Ramos (cell line): Measurements from ENCODE around the gene SLC1A2.

Experiments
- in situ Hi-C: fragments of 300-500 bp; cut with MboI; formaldehyde crosslinking; loops from one replicate; pipeline ENCODE4 v1.14.3; 2022; ENCODE audit warnings: low sequenced_read_pairs; ENCODE audit not compliant: unreplicated experiment

Gene SLC1A2

DNA sequence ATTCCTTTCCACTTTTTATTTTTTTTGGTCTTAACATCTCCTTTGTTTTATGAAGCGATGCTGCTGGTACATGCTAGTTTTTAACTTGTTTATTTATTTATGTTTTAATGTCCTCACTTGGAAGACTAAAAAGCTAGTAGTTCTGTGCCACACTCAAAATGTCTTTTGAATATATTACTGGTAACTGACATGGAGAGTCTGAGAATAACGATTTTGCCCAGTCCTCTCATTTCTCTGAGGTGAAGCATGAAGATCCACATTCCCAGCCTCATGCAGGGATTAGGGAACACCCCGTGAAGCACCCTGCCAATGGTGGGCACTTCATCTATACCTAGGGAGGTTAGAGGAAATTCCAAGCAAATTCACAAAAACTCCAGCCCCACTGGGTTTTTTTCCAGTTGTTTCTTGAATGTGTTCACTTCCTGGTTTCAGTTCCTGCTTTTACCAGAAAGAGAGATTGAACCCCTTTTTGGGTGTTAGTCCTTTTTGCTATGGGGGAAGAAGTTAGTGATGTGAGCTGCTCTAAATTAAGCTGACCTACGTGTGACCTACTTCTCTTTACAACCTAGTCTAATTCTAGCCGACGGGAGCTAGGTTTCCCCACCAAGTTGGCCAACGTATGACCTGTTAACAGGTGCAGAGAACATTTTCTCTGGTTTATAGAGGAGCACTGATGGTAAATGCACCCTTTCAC lies 106.1 kb downstream of the SLC1A2 start:
- in situ Hi-C loops: no loop called here

DNA sequence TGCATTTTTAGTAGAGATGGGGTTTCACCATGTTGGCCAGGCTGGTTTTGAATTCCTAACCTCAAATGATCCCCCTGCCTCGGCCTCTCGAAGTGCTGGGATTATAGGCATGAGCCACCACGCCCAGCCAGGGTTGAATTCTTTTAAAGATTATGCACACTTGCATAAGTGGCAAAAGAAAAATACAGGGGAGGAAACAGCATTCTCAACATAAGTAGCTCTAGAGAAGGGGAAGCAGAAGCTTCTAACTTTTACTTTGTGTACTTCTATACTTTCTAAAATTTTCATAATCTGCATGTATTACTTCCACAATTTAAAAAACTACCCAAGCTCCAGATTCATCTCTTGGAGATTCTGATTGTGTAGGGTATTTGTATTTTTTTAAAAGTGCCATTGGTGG lies 108.0 kb downstream of the SLC1A2 start:
- in situ Hi-C loops: no loop called here

DNA sequence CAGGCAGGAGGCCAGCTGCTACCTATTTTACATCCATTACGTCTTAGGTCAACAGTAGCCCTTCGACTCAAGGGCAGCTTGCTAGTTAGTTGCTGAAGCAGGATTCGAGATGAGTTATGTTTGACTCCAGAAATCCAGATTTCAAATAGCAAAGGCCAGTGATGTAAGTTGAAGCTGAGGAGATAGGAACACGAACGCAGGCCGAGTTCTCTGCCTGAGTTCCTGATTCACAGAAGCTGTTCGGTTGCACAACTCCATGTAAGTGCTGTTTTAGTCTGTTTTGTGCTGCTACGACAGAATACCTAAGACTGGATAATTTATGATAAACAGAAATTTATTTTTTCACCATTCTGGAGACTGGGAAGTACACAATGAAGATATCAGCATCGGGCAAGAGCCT lies 111.2 kb downstream of the SLC1A2 start:
- in situ Hi-C loops: no loop called here

DNA sequence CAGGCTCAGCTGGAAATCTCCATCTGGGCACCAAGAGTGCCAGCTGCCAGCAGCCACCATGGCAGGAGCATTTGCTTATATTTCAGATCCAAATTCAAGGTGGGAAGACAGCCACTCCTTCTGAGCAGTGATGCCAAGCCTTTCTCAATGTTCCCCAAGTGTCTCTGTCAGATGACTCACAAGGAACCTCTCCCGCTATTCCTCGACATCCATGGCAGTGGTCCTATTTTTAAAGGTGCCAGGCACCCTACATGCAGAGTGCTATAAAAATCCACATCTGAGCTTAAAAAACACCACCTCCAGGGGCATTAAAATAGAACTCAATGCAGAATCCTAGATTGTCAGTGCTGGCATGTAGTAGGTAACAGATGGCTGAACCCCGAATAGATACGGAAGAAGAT lies 112.1 kb downstream of the SLC1A2 start:
- in situ Hi-C loops: no loop called here

DNA sequence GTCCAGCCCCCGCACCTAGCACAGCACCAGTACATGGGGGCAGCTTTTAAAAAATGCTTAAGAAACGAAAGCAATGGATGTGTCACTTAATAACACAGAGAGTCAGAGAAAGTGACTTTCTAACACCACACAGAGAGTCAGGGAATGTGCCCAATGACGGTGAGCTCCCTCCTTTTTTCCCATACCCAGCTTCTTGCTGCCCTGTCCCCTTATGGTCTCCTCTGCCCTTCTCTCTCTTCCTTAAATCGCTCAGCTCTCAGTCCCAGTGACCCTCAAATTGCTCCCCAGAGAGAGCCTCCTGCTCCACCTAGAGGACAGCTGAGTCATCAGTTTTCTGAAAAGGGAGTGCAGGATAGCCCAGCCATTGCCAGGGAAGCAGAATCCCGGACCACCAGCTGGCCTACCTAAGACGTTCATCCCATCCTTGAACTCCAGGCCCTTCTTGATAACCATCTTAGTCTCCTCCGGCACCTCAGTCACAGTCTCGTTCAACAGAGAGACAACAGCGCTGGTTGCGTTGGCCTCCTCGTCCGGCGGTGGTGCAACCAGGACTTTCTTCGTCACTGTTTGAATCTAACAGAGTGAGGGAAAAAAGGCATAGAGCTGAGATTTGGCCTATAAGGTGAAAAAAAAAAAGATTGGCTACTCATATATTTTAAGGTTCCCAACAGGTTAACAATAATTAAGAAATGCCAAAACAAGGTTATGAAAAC lies 113.5 kb downstream of the SLC1A2 start:
- in situ Hi-C loops: no loop called here

DNA sequence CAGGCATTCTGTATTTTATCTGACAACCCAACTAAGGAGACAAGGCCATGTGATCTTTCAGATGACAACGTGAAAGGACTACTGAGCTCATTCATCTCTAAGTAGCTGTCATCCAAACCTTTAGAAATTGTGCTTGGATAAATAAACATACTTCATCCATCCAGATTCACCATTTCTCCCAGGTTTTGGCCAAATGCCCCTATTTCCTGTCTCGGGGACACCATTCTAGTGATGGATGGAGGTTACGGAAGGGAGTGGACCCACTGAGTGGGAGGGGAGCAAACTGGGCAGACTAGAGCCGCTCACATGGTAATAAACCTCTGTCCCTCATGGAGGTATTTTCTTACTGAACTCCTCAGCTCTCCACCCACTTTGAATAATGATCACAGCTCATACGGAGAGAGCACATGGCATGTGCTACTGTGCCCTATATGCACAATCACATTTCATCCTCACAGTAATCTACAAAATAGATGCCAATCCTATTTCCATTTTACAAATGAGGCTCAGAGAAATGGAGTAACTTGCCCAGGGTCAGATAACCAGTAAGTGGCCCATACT lies 114.4 kb downstream of the SLC1A2 start:
- in situ Hi-C loops: no loop called here

DNA sequence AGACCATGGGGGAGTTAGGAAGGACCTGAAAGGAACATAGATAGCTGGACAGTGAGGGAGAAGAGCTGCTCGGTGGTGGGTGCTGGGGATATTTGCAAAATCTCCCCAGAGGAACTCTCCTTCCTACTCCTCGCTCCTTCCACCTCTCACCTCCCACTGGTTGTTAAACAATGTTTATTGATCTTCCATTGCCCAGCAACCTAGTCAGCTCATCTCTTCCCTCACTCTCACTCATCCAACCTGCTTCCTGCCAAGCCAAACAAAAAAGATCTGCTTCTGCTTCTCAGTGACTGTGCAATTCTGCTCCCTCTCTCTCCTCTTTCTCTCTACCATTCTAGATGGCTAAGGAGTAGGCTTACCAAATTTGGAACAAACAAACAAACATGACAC lies 115.0 kb downstream of the SLC1A2 start:
- in situ Hi-C loops: no loop called here

DNA sequence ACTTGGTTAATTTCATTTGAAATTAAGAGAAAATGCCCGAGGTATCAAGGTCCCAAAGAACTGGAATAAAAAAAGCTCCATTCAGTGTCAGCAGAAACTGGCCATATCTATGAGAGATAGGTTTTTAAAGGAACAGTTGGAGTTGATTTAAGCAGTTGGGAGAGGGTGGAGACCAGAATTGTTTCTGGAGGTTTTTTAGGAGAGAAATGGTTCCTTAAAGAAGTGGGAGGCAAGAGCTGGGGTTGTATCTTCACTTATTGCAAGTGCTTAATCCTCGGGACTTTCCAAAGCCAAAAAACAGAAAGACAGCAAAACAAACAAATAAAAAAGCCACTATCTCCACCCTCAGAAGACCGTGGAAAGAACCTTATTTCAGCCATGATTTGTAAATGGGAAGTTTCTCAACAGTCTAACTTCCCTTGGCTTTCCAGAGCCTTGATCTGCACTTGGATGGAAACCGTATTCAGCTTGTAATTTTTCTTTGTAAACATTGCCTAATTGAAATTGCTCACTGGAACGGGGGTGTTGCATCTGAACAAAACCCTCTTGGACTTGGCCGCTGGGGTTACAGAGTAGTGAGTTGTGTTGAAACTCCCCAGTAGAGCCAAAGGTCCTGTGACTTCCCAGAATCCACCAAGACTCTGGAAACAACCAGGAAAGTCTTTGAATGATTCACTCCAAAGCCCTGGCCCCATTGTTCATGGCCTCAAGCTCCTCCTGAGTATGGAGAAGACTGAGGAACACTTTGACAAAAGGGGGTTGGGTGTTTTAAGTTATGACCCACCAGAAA lies 115.6 kb downstream of the SLC1A2 start:
- in situ Hi-C loops: no loop called here

DNA sequence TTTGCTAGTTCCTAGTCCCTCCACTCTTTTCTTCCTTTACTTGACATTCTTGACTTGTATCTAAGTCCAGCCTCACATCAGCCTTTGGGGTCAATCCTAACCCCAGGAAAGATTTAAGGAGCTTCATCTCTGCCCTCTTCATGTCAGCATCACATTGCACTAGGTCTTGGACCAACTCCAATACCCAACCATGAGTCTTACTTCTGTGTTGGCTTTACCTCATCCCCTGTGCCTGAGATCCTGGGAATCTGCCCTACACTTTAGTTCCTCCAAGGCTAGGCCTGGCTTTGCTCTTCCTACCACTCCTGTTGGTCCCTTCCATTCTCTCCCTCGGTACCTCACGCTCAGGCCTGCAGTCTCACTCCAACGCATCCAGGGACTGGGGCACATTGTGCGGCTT lies 117.0 kb downstream of the SLC1A2 start:
- in situ Hi-C loops: no loop called here

DNA sequence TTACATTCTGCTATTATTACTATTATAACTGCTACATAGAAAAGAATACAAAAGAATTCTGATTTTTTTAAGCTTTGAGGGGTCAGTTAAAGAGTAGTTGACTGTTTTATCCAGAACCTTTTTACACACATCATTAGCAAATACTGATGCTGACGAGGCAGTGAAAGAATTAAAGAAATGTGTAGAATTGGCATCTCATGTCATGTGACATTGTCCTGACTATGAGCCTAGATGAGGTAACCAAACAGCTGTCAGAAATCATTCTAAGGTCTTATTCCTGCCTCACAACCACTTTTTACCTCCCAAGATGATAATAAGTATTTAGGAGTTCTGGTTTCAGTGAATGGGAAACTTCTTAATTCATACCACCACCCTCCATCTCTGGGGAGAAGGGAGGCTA lies 121.0 kb downstream of the SLC1A2 start:
- in situ Hi-C loops: no loop called here

DNA sequence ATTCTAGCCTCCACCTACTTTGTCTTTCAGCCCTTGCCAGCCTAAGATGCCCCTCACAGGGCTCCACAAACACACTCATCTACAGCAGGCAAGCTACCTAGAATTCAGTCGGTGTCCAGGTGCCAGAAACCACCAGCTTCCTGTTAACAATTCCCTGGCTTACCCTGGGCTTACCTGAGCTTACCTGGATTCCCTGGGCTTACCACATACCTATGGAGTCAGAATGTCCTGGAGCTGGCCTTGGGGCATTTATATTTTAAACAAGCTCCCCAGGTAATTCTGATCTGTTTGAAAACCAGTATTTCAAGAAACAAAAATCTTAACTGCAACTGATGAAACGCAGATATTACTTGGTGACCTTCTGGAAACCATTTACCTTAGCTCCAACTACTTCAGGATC lies 123.6 kb downstream of the SLC1A2 start:
- in situ Hi-C loops: no loop called here

DNA sequence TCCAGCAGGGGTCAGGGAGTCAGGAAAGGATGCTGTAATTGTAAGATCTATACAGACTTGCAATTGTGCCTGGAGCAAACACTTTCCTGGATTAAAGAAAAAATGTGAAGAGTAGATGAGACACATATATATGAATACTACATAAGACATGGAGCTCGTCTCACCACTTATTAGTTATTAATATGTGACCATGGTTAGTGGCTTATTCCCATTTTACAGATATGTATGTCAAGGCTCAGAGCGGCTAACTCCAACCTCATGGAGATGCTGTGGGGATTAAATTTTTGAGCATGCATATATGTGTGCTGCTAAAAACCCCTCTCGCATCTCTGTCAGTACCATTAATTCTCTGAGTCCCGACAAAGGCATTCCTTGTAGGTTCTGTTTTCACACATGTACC lies 125.7 kb downstream of the SLC1A2 start:
- in situ Hi-C loops: no loop called here

DNA sequence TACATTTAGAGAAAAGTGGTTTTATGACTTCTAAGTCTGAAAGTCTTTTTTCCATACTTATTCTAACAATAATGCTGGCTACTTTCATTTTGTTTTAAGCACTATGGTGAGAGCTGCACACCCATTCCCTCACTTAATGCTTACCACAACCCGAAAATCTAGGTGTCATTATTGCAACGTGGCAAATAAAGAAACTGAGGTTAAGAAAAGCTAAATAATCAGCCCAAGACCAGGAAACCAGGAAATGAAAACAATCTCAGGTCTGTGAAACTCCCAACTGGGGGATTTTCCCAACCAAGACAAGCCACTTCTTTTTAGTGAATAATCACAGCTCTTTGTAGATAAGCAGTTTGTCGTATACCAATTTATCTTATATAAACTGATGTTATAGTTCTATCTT lies 126.3 kb downstream of the SLC1A2 start:
- in situ Hi-C loops: no loop called here

DNA sequence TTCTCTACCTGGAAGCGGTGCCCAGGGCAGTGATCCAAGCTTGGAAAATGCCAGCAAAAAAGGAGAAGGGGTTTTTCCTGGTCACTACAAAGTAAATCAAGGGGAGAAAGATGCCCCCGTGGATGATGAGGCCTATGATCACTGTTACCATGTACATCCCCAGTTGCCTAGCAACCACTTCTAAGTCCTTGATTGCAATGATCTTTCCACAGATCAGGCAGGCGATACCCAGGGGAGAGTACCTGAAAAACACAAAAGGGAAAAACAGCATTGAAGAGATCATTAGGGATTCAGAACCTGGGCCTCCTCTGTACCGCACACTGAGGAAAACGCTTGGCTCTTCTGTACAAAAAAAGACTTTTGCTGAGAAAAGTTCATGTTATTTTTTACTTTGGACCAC lies 127.1 kb downstream of the SLC1A2 start:
- in situ Hi-C loops: no loop called here

DNA sequence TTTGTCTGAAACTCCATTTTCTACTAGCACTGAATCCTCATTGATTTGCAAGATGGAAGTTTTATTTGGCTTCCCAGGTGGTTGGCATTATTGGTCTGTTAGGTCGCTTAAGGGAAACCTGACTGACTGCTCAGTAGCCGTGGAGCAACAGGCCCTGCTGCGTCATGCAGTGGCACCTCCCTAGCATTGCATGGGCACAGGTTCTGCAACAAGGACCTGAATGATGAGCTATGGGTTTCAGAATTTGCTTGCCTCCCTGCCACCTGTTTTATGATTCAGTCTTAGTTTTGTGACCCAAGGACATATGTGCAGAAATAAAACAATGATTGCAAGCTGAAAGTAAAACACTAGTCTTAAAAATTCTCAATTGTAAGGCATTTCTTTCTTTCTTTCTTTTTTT lies 128.5 kb downstream of the SLC1A2 start:
- in situ Hi-C loops: no loop called here

DNA sequence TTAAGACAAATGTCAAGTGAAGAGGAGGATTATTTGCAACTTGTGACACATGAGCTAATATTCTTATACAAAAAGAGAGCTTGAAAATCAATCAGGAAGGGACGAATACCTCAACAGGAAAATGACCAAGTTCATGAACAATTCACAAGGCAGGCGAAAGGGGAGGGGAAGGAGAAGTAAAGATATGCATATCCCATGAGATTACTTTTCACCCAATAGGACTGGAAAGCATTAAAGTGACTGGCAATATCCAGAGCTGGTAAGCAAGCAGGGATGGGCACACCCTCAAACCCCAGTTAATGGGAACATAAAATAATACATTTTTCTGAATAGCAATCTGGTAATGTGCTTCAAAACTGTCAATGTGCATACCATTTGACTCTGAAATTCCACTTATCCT lies 129.5 kb downstream of the SLC1A2 start:
- in situ Hi-C loops: no loop called here

DNA sequence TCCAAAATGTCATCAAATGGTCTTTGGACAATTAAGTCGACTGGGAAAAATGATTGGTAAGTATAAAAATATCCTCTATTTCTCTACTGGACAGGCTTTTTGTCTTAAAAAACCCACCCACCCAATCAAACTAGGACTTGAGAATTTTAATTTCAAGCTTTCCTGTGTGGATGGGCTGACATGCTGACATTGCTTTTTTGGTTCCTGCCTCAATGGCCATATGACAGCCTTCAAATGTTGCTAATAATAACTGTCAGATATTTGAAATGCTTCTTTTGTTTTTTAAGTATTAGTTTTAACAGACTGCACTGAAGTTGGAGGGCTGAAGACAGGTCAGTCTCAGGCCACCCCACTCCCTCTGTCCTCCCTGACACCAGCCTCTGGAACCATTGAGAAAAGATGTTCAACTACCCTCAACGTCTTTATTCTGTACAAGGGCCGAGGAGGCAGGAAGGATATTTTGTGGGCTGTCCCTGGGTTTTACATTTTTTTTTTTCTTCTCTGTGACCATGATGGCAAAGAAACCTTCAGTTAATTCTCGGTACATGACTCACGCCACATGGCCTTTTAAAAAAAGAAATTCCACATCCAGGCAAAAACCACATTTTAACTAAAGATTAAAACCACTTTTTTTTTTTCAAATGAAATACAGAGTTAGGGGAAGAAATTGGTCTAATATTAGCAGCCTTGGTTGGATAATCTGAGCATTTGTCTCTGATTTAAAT lies 130.4 kb downstream of the SLC1A2 start:
- in situ Hi-C loops: no loop called here

DNA sequence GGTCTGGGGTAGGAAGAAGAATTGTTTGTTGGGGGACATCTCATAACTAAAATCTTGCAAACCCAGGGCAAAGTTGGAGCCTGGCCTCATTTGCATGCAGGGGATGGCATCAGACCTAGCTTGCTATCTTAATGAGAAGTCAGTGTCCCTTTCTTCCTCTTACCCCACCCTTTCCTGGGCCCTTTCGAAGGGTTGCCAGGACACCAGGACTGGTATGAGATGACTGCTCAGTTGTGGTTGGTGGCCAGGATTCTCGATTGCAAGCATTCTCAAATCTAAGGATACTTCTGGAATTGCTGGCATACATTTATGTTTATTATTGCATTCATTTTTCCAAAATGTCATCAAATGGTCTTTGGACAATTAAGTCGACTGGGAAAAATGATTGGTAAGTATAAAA lies 131.0 kb downstream of the SLC1A2 start:
- in situ Hi-C loops: no loop called here

DNA sequence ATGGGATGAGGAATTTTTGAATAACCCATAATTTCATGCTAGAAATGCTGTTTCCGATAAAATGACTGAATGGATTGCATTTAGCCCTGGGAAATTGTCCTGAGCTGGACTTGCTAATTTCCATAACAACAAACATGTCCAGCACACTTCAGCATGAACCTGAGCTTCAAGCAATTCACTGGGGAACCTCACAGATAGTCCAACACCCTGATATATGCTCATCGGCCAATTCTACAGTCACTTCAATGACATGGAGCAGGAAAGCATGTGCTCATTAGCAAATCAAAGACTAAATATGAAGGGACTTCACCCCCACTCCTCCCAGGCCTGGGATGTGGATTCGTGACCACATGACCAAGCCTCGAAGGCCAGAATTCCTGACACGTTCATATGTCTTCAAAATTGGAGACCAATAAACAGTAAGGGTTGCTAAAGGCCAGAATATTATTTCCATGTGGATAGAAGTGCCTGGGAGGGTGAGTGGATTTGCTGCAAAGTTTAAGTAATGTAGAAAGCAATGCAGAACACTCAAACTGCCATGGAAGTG lies 131.9 kb downstream of the SLC1A2 start:
- in situ Hi-C loops: no loop called here

DNA sequence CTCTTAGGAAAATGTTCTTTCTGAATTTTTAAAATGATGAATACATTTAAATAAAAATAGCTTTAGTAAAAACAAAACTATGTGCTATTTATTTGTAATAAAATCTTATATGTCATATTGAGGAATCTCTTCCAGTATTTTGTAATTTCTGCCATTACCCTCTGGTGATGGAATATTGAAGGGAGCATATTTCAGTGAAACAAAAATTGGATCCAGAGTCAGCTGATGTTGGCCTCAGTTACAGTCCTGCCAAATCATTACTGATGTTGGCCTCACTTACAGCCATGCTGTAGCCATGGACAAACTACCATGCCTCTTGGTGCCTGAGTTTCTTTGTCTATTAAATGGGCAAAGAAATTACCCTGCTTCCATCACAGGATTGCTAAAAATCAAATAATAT lies 133.2 kb downstream of the SLC1A2 start:
- in situ Hi-C loops: no loop called here
